ENCODE measurements around the gene ZNF518B. TPM values are rescaled to one million over a fixed set of nuclear protein-coding genes. Genes with fewer than 3 reads are reported as not detected.

ZNF518B gene
- total and polyA plus RNA-seq, 9 of the 15 experiments (the other 6 are each of a cell fraction or from before 2014, with no cell fraction given), result 13.1 to 48.9 (median 37.5) TPM

GRCh38 chr4:10460313-10461047 is 3.3 kb upstream of the ZNF518B start:
- Histone ChIP-seq H3K9me3 (replicated peaks; ENCODE audit: control insufficient read depth, insufficient read depth, low read depth, low read length) (no peaks in the 10 kb centered on the region; the same call in 1 of the 2 replicates), H3K27ac (ENCODE audit: extremely low read depth, low read depth, low read length) (peak overlapping the region; percentile 86), H4K20me1 (replicated peaks; ENCODE audit: control insufficient read depth, insufficient read depth, low read length) (no peaks in the 10 kb centered on the region), H3K4me1 (replicated peaks in 1 of 2; ENCODE audit: control insufficient read depth in 2 of 2, insufficient read depth in 2 of 2, low read length in 2 of 2) (peaks cover 9 to 30% of the 10 kb centered on the region in 2 experiments; a peak in 4 of 5 replicates), H3K27me3 (ENCODE audit: control insufficient read depth in 2 of 2, insufficient read depth in 2 of 2, low read length in 2 of 2) (no peaks in the 10 kb centered on the region), H2AFZ (ENCODE audit: low read depth, low read length) (peak overlapping the region; percentile 72), H3K4me2 (ENCODE audit: insufficient read depth, low read length) (peak overlapping the region; percentile 93), H3K36me3 (ENCODE audit: control insufficient read depth, insufficient read depth, low read length) (peaks cover 15% of the 10 kb centered on the region; the same call in 1 of the 3 replicates), H3K4me3 (peak overlapping the region; percentile 52), H3K79me2 (ENCODE audit: control insufficient read depth, insufficient read depth, low read length) (peaks cover 56% of the 10 kb centered on the region), H3K9me1 (ENCODE audit: control insufficient read depth, insufficient read depth, low read length) (no peaks in the 10 kb centered on the region), H3K9ac (ENCODE audit: insufficient read depth in 1 of 2, low read depth in 2 of 2, low read length in 2 of 2) (peak overlapping the region; percentile 60 to 92; a peak in 3 of 4 replicates)
- intact Hi-C loops (cut with micrococcal nuclease), result loop anchor here (5.0 kb wide), 1 partner anchor 67 kb away; no protein-coding TSS in a partner anchor
- FAIRE-seq (no peak), DNase-seq (ENCODE audit: extremely low read depth in 1 of 4, low spot score in 3 of 4) (peak in 2 of 4 experiments; percentile 30 to 43), ATAC-seq (no peak)
- CTCF ChIA-PET (ENCODE audit: low intra/inter-chr PET ratio), result interaction anchor here (0.7 kb wide), 1 partner anchor 78 kb away, joined by 3 read pairs; no protein-coding TSS in a partner anchor
- POLR2A ChIA-PET, result interaction anchor here (0.6 to 2.2 kb wide), 10 partner anchors 9 to 344 kb away, joined by 3 to 12 read pairs (median 3); partner anchors contain the start of gene WDR1
- 10% methylated on average over 10 of the region's 11 CpGs for WGBS (ENCODE audit: insufficient coverage, low coverage, missing lambda C conversion rate)
- BruUV-seq (replicated peaks), result TSS peak; percentile 39
- in situ Hi-C loops (cut with MboI), result loop anchor here (10.0 kb wide), 1 partner anchor 64 kb away; no protein-coding TSS in a partner anchor
- TF ChIP-seq SIN3B (IDR thresholded peaks at IDR 0.05; ENCODE audit: low read depth) (no peak), RBM39 (optimal IDR thresholded peaks at IDR 0.05; ENCODE audit: low read depth, low read length) (no peak), ZNF384 (IDR thresholded peaks at IDR 0.05; ENCODE audit: low read depth, low read length) (0 out of 2 replicates have a peak, but pooled peaks have one; percentile 25), RBM25 (IDR thresholded peaks at IDR 0.05; ENCODE audit: low read depth, low read length, severe bottlenecking) (peak; percentile 97), ZNF780A (CRISPR knock-in tag; IDR thresholded peaks at IDR 0.05) (no peak), FOXM1 (IDR thresholded peaks at IDR 0.05; ENCODE audit: low read depth) (no peak), FOXM1 (CRISPR knock-in tag; IDR thresholded peaks at IDR 0.05; ENCODE audit: low read depth) (no peak), NFYB (IDR thresholded peaks at IDR 0.05; ENCODE audit: extremely low read depth, insufficient read length) (no peak), NKRF (IDR thresholded peaks at IDR 0.05; ENCODE audit: borderline replicate concordance) (no peak), OTX1 (CRISPR knock-in tag; IDR thresholded peaks at IDR 0.05) (no peak), MEIS2 (IDR thresholded peaks at IDR 0.05; ENCODE audit: partially characterized antibody) (no peak)
- TF ChIP-seq, protein P1, sequence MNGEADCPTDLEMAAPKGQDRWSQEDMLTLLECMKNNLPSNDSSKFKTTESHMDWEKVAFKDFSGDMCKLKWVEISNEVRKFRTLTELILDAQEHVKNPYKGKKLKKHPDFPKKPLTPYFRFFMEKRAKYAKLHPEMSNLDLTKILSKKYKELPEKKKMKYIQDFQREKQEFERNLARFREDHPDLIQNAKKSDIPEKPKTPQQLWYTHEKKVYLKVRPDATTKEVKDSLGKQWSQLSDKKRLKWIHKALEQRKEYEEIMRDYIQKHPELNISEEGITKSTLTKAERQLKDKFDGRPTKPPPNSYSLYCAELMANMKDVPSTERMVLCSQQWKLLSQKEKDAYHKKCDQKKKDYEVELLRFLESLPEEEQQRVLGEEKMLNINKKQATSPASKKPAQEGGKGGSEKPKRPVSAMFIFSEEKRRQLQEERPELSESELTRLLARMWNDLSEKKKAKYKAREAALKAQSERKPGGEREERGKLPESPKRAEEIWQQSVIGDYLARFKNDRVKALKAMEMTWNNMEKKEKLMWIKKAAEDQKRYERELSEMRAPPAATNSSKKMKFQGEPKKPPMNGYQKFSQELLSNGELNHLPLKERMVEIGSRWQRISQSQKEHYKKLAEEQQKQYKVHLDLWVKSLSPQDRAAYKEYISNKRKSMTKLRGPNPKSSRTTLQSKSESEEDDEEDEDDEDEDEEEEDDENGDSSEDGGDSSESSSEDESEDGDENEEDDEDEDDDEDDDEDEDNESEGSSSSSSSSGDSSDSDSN (IDR thresholded peaks at IDR 0.05; ENCODE audit: borderline replicate concordance in 1 of 2, low read depth in 2 of 2, low read length in 2 of 2), result no peak
- TF ChIP-seq, protein P2, sequence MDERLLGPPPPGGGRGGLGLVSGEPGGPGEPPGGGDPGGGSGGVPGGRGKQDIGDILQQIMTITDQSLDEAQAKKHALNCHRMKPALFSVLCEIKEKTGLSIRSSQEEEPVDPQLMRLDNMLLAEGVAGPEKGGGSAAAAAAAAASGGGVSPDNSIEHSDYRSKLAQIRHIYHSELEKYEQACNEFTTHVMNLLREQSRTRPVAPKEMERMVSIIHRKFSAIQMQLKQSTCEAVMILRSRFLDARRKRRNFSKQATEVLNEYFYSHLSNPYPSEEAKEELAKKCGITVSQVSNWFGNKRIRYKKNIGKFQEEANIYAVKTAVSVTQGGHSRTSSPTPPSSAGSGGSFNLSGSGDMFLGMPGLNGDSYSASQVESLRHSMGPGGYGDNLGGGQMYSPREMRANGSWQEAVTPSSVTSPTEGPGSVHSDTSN (CRISPR knock-in tag; IDR thresholded peaks at IDR 0.05; ENCODE audit: low read depth), result no peak
- TF ChIP-seq, protein P2 (tag; conservative IDR thresholded peaks at IDR 0.05; ENCODE audit: low read depth), result 0 out of 2 replicates have a peak, but pooled peaks have one; percentile 20

All from K562 (cell line).